IMR-90 (cell line): Measurements from ENCODE around the gene DRICH1. TPM values are rescaled to one million over a fixed set of nuclear protein-coding genes. Genes with fewer than 3 reads are reported as not detected.

Experiments
- ATAC-seq: fragments of 200-7000 bp; cut with Tn5 transposase; 2 replicates; pipeline ENCODE4 v1.9.1; 2020; ENCODE audit warnings: low read depth, mild to moderate bottlenecking, moderate library complexity
- BruUV-seq: library from RNA; stranded (reverse); fragments of 400-500 nt; replicated peaks from 2 replicates; lab custom pipeline; 2021; lab: Mats Ljungman, UMichigan
- CTCF ChIA-PET: fragments of 300-600 bp; formaldehyde crosslinking; extraction: SDS; loops from one replicate; lab custom pipeline; 2021; ENCODE audit warnings: antibody characterized with exemption; lab: Yijun Ruan, JAX
- POLR2A ChIA-PET: fragments of 300-600 bp; sonication (Branson Sonifier 250); formaldehyde crosslinking; loops from one replicate; lab custom pipeline; 2022; ENCODE audit warnings: antibody characterized with exemption; ENCODE audit not compliant: unreplicated experiment; lab: Charles Lee
- DNase-seq: peaks from one replicate; pipeline ENCODE4 v3.0.0; 2013
- H2AFZ ChIP-seq: replicated peaks from 2 replicates; pipeline ENCODE3; 2013; ENCODE audit warnings: low read length, mild to moderate bottlenecking; ENCODE audit not compliant: poor library complexity
- H2AK5ac ChIP-seq: 2 replicates; pipeline ENCODE4 v1.6.1; 2013; ENCODE audit warnings: low read depth, low read length, inconsistent platforms
- H2AK9ac ChIP-seq: replicated peaks from 2 replicates; pipeline ENCODE3; 2013; ENCODE audit warnings: mild to moderate bottlenecking, low read depth, low read length, moderate library complexity; ENCODE audit not compliant: poor library complexity
- H2BK120ac ChIP-seq: 2 replicates; pipeline ENCODE4 v1.6.1; 2013; ENCODE audit warnings: low read depth, low read length, inconsistent platforms
- H2BK15ac ChIP-seq: 3 replicates; pipeline ENCODE4 v1.6.1; 2013; ENCODE audit warnings: low read depth, low read length, inconsistent platforms
- H2BK20ac ChIP-seq: 2 replicates; pipeline ENCODE4 v1.6.1; 2013; ENCODE audit warnings: low read depth, mild to moderate bottlenecking, inconsistent platforms, low read length, moderate library complexity
- H2BK5ac ChIP-seq: 2 replicates; pipeline ENCODE4 v1.6.1; 2013; ENCODE audit warnings: mild to moderate bottlenecking, low read depth, low read length, inconsistent platforms; ENCODE audit not compliant: poor library complexity, severe bottlenecking
- H3K14ac ChIP-seq: replicated peaks from 2 replicates; pipeline ENCODE4 v1.6.1; 2013; ENCODE audit warnings: low read depth, low read length, inconsistent platforms
- H3K18ac ChIP-seq: 2 replicates; pipeline ENCODE4 v1.6.1; 2013; ENCODE audit warnings: low read depth, low read length, control low read depth
- H3K23ac ChIP-seq: 2 replicates; pipeline ENCODE4 v1.6.1; 2013; ENCODE audit warnings: low read depth, low read length, inconsistent platforms
- H3K27ac ChIP-seq: 2 replicates; pipeline ENCODE4 v1.5.1; 2013; ENCODE audit warnings: mild to moderate bottlenecking, control low read depth, low read length; ENCODE audit not compliant: insufficient read depth
- H3K27me3 ChIP-seq: 2 replicates; pipeline ENCODE4 v1.6.1; 2013; ENCODE audit warnings: low read length; ENCODE audit not compliant: control insufficient read depth, insufficient read depth
- H3K36me3 ChIP-seq: 2 replicates; pipeline ENCODE4 v1.6.1; 2013; ENCODE audit warnings: low read length, mixed read lengths; ENCODE audit not compliant: control insufficient read depth, insufficient read depth
- H3K4ac ChIP-seq: 2 replicates; pipeline ENCODE4 v1.6.1; 2013; ENCODE audit warnings: low read depth, low read length, inconsistent platforms
- H3K4me1 ChIP-seq: 2 replicates; pipeline ENCODE4 v1.6.1; 2013; ENCODE audit warnings: low read length, mixed read lengths; ENCODE audit not compliant: control insufficient read depth, insufficient read depth
- H3K4me2 ChIP-seq: 2 replicates; pipeline ENCODE4 v1.6.1; 2013; ENCODE audit warnings: low read depth, mild to moderate bottlenecking, control low read depth, low read length, moderate library complexity
- H3K4me3 ChIP-seq: 2 replicates; pipeline ENCODE4 v1.5.1; 2013; ENCODE audit warnings: low read depth, mild to moderate bottlenecking, control low read depth, low read length, moderate library complexity; ENCODE audit not compliant: insufficient read depth
- H3K56ac ChIP-seq: 2 replicates; pipeline ENCODE4 v1.6.1; 2013; ENCODE audit warnings: low read length, inconsistent platforms; ENCODE audit not compliant: insufficient read depth; ENCODE audit errors: extremely low read depth
- H3K79me1 ChIP-seq, 2 experiments: 2 replicates each; pipeline ENCODE4 v1.6.1; 2013; ENCODE audit warnings: low read length in 2 of 2, inconsistent platforms in 1 of 2, low read depth in 1 of 2
- H3K9ac ChIP-seq: 2 replicates; pipeline ENCODE4 v1.6.1; 2013; ENCODE audit warnings: low read depth, low read length, control low read depth
- H3K9me1 ChIP-seq: 2 replicates; pipeline ENCODE4 v1.6.1; 2013; ENCODE audit warnings: low read length, inconsistent platforms; ENCODE audit not compliant: insufficient read depth
- H3K9me3 ChIP-seq: 2 replicates; pipeline ENCODE4 v1.6.1; 2013; ENCODE audit warnings: low read length; ENCODE audit not compliant: control insufficient read depth, insufficient read depth
- H4K20me1 ChIP-seq: 2 replicates; pipeline ENCODE4 v1.6.1; 2013; ENCODE audit warnings: low read length, inconsistent platforms; ENCODE audit not compliant: insufficient read depth
- H4K5ac ChIP-seq: 2 replicates; pipeline ENCODE4 v1.6.1; 2013; ENCODE audit warnings: mild to moderate bottlenecking, low read depth, low read length, control low read depth
- H4K8ac ChIP-seq, 2 experiments: 2 replicates each; pipeline ENCODE4 v1.6.1; 2013; ENCODE audit warnings: low read depth in 2 of 2, low read length in 2 of 2, control low read depth in 1 of 2, inconsistent platforms in 1 of 2
- H4K91ac ChIP-seq: 2 replicates; pipeline ENCODE4 v1.6.1; 2013; ENCODE audit warnings: low read depth, low read length, inconsistent platforms; ENCODE audit not compliant: insufficient read depth
- NFE2L2 ChIP-seq: fragments of 150-350 bp; IDR thresholded peaks from 2 replicates; pipeline ENCODE4 v1.6.1; 2016; ENCODE audit warnings: low read depth, mild to moderate bottlenecking, low read length
- RFX5 ChIP-seq: IDR thresholded peaks from 2 replicates; pipeline ENCODE4 v1.8.0; 2012; ENCODE audit warnings: low read depth, mild to moderate bottlenecking, low read length, moderate library complexity
- WGBS, 2 experiments: methylation state at CpG; one replicate each; pipeline versions ENCODE4 v1.1.5 to v1.1.7; 2013; ENCODE audit warnings: missing lambda C conversion rate in 2 of 2; ENCODE audit not compliant: insufficient read length in 1 of 2; ENCODE audit errors: extremely low coverage in 2 of 2; 5-methylcytosine and 5-hydroxymethylcytosine counted together
- dilution Hi-C: fragments of 300-500 bp; cut with HindIII; formaldehyde crosslinking; loops from one replicate; pipeline ENCODE4 v1.14.3; 2018; ENCODE audit warnings: low sequenced_read_pairs; ENCODE audit not compliant: unreplicated experiment
- in situ Hi-C: fragments of 300-500 bp; cut with MboI; formaldehyde crosslinking; loops from 3 replicates; pipeline ENCODE4 v1.14.3; 2019; ENCODE audit warnings: low sequenced_read_pairs, inconsistent platforms, mixed read lengths
- intact Hi-C: fragments of 100-400 bp; cut with micrococcal nuclease; formaldehyde crosslinking; loops from 2 replicates; pipeline ENCODE4 v1.10.0; 2022
- polyA plus RNA-seq, 3 experiments: library from polyadenylated mRNA; depleted of rRNA; stranded (reverse); fragments of >200 nt; gene quantifications; 2 replicates each; pipeline ENCODE4 v1.2.3, GENCODE V29; 2012; ENCODE audit warnings: low replicate concordance in 1 of 3
- total RNA-seq: library from RNA; depleted of rRNA; stranded (reverse); fragments of >200 nt; gene quantifications from 2 replicates; pipeline ENCODE4 v1.2.3, GENCODE V29; 2012
- TF ChIP-seq, protein P1 (sequence below): conservative IDR thresholded peaks from 2 replicates; pipeline ENCODE4 v1.5.1; 2012; ENCODE audit warnings: mild to moderate bottlenecking, low read depth, low read length, improper control_type of control experiment
- TF ChIP-seq, protein P2 (sequence below): fragments of 150-350 bp; IDR thresholded peaks from 2 replicates; pipeline ENCODE4 v1.6.1; 2016; ENCODE audit warnings: low read depth, mild to moderate bottlenecking, low read length, moderate library complexity, borderline replicate concordance

DRICH1 gene
- total and polyA plus RNA-seq, 2 of the 4 experiments (the other 2 are of a cell fraction) = 0.14 TPM; not detected in 1

DNA sequence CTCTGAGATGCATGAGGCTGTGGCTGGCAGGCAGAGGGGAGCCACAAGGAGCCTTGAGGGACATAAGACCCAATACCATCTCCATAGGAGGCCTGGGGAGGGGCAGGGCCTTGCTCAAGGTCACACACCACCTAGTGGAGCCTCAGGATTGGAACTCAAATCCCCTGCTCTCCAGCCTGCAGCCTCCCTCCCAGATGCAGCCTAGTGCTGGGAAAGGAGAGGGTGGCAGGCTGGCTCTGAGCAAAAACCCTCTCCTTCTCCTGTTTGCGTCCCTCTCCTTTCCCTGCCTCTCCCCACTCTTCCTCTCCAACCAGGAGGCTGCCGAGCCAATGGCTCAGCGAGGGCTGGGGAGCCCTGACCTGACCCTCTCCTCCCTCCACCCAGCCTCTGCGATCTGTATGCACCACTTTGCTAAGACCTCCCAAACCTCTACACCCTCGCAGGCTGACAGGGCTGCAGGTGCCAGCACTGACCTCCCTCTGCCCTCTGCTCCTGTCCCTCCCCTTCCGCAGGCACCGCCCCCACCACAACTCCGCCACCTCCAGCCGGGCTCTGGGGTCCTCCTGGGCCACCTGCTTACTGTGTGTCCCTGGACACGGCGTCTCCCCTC lies 66.7 kb downstream of the DRICH1 start (continued):
- TF ChIP-seq, protein P1, sequence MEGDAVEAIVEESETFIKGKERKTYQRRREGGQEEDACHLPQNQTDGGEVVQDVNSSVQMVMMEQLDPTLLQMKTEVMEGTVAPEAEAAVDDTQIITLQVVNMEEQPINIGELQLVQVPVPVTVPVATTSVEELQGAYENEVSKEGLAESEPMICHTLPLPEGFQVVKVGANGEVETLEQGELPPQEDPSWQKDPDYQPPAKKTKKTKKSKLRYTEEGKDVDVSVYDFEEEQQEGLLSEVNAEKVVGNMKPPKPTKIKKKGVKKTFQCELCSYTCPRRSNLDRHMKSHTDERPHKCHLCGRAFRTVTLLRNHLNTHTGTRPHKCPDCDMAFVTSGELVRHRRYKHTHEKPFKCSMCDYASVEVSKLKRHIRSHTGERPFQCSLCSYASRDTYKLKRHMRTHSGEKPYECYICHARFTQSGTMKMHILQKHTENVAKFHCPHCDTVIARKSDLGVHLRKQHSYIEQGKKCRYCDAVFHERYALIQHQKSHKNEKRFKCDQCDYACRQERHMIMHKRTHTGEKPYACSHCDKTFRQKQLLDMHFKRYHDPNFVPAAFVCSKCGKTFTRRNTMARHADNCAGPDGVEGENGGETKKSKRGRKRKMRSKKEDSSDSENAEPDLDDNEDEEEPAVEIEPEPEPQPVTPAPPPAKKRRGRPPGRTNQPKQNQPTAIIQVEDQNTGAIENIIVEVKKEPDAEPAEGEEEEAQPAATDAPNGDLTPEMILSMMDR = no peak
- TF ChIP-seq RFX5 = no peak

DNA sequence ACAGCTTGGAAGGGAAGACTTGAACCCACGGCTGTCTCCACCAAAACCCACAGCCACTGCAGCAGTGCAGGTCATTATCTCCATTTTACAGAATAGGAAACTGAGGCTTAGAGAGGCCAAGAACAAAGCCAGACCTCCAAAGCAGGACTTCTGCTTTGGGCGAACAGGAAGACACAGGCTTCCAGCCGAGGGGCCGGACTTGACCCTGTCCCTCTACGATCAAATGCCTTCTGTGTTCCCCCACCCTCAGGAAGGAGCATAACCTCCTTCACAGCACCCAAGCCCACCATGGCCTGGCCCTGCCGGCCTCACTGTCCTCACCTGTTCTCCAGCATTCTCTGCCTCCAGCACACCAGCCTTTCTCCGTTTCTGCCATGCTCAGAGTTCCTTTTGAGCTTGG lies 67.8 kb downstream of the DRICH1 start:
- no peaks in the 10 kb centered on the region for H3K79me1 ChIP-seq
- ATAC-seq (no peak), DNase-seq (no peak)
- no peak overlapping the region for H2AK5ac ChIP-seq
- POLR2A ChIA-PET = no interaction called here
- no peak overlapping the region for H3K14ac ChIP-seq
- no peak for TF ChIP-seq NFE2L2
- TF ChIP-seq, protein P2, sequence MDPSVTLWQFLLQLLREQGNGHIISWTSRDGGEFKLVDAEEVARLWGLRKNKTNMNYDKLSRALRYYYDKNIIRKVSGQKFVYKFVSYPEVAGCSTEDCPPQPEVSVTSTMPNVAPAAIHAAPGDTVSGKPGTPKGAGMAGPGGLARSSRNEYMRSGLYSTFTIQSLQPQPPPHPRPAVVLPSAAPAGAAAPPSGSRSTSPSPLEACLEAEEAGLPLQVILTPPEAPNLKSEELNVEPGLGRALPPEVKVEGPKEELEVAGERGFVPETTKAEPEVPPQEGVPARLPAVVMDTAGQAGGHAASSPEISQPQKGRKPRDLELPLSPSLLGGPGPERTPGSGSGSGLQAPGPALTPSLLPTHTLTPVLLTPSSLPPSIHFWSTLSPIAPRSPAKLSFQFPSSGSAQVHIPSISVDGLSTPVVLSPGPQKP = no peak
- H3K9me1 ChIP-seq = no peaks in the 10 kb centered on the region
- no peaks in the 10 kb centered on the region for H4K20me1 ChIP-seq
- no peaks in the 10 kb centered on the region for H3K4me1 ChIP-seq
- H2AK9ac ChIP-seq = no peak overlapping the region
- H3K36me3 ChIP-seq = no peaks in the 10 kb centered on the region
- intact Hi-C loops = no loop called here
- no peak overlapping the region for H2AFZ ChIP-seq
- in situ Hi-C loops = no loop called here
- H2BK120ac ChIP-seq = no peak overlapping the region
- H3K4me2 ChIP-seq = no peak overlapping the region
- WGBS, 2 experiments = 80% methylated on average over 6 of the region's 7 CpGs; no CpG with 5 or more reads in 1 of the 2 experiments
- no peak overlapping the region for H3K4ac ChIP-seq
- H3K27me3 ChIP-seq = peaks cover 44% of the 10 kb centered on the region
- no peak overlapping the region for H3K56ac ChIP-seq
- H3K4me3 ChIP-seq = no peak overlapping the region
- no peak overlapping the region for H4K91ac ChIP-seq
- H3K23ac ChIP-seq = no peak overlapping the region
- H3K9me3 ChIP-seq = no peaks in the 10 kb centered on the region
- dilution Hi-C loops = no loop called here
- CTCF ChIA-PET = no interaction called here
- BruUV-seq = no TSS peak
- H2BK5ac ChIP-seq = no peak overlapping the region
- no peak overlapping the region for H3K18ac ChIP-seq
- H4K5ac ChIP-seq = no peak overlapping the region
- H2BK15ac ChIP-seq = no peak overlapping the region
- H3K27ac ChIP-seq = no peak overlapping the region
- no peak overlapping the region for H2BK20ac ChIP-seq
- no peak overlapping the region for H3K9ac ChIP-seq
- H4K8ac ChIP-seq = no peak overlapping the region
